Left cardiac atrium (tissue), 4 donors: ENCODE data around the gene DCBLD2. TPM values are rescaled to one million over a fixed set of nuclear protein-coding genes. Genes with fewer than 3 reads are reported as not detected.
"Not testable (repeated sequence)": the region's sequence is repeated elsewhere in the genome, so short reads cannot be mapped to it uniquely, and the experiment has no call there.

Source experiments
- ATAC-seq, 2 donors: fragments of 200-7000 bp; cut with Tn5 transposase; one replicate each; pipeline ENCODE4 v1.9.1; 2020; ENCODE audit warnings: mild to moderate bottlenecking in 2 of 2, moderate library complexity in 2 of 2
- DNase-seq: peaks from one replicate; pipeline ENCODE4 v3.0.0-alpha.2; 2020
- intact Hi-C, 2 donors: fragments of 100-400 bp; cut with DNase I; formaldehyde crosslinking; loops; one replicate each; pipeline versions ENCODE4 v1.14.1 to v1.15.1; 2022 to 2023
- total RNA-seq, 2 donors: library from RNA; stranded (reverse); fragmentation: NEBNext Ultra II Directional; extraction: Animal tissue kit (Norgen Biotek cat#: 25700); gene quantifications; one replicate each; pipeline ENCODE4 v1.2.1, GENCODE V29; 2021
- donor health status: DM: no; HTN: yes; CAD: no.
- donor health status: DM: no; HTN: yes; CAD: no; lungs with severe emphysema.
- donor health status: DM: yes; HTN: yes; CAD: no.
- donor health status: Dilated cardiomyopathy.

Gene DCBLD2
- total RNA-seq, 2 donors from 2014 or later, result 35.7 to 38.2 TPM

DNA sequence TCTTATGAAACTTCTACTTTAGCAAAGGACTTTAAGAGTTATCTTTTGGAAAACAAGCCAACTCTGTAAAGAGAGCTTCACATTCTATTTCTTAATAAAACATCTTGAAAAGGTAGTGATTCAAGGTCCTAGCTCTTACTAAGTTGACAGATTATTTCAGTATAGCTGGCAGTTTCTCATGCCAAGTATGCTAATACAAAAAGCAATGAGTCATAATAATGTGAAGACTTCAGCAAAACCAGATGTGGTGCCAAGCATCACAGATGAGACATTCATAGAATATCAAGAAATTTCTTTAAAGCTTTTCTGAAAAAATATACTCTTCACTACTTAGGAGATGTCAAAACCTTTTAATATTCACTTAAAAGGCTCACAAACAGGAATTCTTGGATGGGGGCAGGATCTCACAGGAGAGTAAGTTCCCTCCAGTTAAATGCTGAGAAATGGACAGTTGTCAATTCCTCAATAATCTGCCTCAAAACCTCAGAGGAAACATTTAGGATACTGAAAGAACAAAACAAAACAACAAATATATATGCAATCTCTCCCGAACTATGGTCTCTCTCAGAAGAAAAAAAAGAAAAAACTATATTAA, 45.6 kb downstream of the DCBLD2 start:
- ATAC-seq (peak; percentile 47 to 96), DNase-seq (peak; percentile 27)
- intact Hi-C loops, result no loop called here

DNA sequence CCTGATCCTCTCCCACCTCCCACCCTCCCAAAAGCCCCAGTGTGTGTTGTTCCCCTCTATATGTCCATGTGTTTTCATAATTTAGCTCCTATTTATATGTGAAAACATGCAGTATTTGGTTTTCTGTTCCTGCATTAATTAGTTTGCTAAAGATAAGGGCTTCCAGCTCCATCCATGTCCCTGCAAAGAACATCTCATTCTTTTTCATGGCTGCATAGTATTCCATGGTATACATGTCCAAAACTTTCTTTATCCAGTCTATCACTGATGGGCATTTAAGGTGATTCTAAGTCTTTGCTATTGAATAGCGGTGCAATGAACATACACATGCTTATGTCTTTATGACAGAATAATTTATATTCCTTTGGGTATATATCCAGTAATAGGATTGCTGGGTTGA, 53.4 kb downstream of the DCBLD2 start:
- ATAC-seq, result no peak
- DNase-seq, result no peak
- intact Hi-C loops, result no loop called here

DNA sequence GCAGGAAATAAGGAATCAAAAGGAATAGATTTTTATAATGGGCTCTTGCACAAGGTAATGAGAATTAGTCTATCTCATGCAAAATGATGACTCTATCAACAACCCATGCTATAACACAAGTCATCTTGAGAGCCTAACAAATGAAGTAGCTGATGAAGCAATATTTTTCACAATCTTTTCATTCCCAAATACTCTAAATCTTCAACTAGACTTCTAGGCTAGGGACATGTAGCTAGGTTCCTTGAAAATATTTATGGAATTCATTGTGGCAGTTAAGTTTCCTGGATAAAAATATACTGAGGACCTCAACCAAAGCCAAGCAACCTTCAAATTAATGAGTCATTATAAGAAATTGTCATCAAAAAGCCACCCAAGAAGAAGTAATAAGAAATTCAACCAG, 55.4 kb downstream of the DCBLD2 start:
- intact Hi-C loops, result no loop called here

DNA sequence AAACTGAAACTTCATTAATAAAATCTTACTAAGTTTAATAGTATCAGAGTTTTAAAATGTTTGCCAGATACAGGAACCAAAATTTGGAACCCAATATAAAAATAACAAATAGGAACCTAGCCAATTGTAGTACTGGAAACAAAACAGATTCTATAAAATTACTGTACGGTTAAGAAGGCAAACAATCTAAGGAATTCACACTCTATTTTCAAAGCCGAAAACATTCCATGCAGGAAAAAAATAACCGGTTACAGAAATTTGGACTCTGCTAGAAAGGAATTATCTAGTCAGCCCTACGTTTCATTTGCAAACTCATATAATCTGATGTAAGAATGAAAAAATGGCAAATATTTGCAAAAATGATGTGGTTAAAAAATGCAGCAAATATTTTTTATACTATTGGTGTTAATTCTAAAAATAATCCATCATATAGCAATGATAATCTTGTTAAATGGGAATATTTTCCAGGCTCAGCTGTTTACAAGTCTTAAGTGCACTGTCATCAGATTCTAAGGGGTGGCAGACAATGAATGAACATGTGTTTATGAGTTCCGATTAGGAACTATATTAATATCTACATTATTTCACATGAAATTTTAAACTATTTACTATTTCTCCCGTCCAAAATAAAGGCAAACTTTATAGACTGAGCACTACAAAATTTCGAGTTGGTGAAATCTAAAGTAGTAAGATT, 58.1 kb downstream of the DCBLD2 start:
- ATAC-seq, result no peak
- DNase-seq, result no peak
- intact Hi-C loops, result no loop called here

More for the DNA sequence above, 55.4 kb downstream of the DCBLD2 start:
- DNase-seq (no peak), ATAC-seq (no peak)

DNA sequence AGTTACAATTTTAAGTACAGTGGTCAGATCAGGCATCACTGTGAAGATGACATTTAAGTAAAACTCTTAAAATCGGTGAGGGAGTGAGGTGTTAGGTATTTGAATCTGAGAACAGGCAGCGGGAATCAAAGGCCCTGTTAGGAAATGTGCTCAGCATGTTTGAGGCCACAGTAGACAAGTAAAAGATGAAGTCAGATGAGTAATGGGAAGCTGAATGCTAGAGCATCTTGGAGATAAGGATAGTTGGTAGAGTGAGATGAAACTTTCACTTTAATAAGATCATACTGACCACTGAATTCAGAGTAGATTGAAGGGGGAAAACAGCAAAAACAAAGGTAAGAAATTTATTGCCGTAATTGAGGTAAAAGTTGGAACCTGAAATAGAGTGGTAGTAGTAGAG, 61.6 kb downstream of the DCBLD2 start:
- intact Hi-C loops, result no loop called here
- no peak for DNase-seq
- no peak for ATAC-seq

DNA sequence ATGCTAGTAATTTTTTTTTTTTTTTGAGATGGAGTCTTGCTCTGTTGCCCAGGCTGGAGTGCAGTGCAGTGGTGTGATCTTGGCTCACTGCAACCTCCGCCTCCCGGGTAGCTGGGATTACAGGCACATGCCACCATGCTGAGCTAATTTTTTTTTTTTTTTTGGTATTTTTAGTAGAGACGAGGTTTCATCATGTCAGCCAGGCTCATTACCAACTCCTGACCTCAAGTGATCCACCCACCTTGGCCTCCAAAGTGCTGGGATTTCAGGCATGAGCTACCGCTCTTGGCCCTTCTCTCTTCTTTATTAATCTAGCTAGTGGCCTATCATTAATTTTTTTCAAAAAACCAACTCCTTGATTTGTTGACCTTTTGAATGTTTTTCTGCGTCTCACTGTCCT, 70.4 kb downstream of the DCBLD2 start:
- ATAC-seq, intact Hi-C loops, DNase-seq: not testable (repeated sequence)

DNA sequence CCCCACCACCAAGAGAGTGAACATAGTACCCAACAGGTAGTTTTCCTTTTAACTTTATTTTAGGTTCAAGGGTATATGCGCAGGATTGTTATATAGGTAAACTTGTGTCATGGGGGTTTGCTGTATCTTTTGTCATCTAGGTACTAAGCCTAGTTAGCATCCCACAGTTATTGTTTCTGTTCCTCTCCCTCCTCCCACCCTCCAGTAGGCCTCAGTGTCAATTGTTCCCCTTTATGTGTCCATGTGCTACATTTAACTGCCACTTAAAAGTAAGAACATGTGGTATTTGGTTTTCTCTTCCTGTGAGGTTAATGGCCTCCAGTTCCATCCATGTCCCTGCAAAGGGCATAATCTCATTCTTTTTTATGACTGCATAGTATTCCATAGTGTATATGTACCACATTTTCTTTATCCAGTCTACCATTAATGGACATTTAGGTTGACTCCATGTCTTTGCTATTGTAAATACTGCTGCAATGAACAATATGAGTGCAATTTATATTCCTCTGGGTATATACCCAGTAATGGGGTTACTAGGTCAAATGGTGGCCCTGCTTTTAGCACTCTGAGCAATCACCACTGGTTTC, 72.2 kb downstream of the DCBLD2 start:
- no peak for DNase-seq
- no peak for ATAC-seq
- intact Hi-C loops, result loop anchor here in 1 of 2 donors (10.0 kb wide), 1 partner anchor 925 kb away; no protein-coding TSS in a partner anchor

DNA sequence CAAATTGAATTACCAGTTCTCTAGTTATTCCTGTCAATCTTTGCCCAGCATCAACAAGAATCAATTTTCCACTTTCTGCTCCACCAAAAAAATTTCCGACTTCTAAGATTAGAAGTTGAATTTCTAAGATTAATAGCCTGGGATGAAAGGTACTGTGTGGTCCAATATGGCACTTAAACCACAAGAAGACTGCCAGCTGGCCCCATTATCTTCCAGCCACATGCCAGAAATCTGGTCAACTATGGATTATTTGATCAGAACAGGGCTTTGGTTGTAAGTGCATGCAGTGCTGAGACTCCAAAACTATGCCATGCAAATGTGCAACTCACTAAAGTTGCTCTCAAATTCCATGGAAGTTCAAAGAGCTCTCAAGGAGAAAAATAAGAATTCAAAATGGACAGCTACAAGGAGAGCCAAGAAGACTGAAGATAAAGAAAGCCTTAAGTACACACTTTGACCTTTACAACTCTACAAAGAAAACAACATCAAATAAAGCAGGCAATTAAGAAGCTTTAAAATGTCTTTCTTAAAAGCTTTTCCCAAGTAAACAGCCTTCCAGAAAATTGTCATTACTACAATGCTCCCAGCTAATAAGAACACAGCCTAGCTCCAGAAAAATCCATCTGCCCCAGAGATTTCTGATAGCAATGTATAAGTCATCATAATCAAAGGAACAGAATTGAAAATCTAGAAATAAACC, 74.1 kb downstream of the DCBLD2 start:
- ATAC-seq, result no peak
- intact Hi-C loops, result loop anchor here in 1 of 2 donors (10.0 kb wide), 1 partner anchor 927 kb away; no protein-coding TSS in a partner anchor
- DNase-seq, result no peak

DNA sequence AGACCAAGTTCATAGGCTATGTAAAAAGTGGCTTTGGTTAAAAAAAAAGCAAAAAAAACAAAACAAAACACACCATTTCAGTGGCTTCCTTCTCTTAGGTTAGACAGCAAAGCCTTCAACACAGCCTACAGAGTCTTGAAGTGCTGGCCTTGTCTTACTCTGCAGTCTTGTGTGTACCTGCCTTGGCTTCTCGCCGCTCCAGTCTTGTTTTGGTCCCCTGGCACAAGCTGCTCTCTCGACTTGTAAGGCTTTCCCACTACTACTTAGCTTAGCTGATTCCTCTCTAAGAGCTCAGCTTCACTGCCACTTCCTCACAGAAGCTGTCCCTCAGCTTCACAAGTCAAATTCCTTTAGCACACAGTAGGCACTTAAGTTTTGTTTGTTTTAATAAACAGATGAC, 75.4 kb downstream of the DCBLD2 start:
- intact Hi-C loops, result loop anchor here in 1 of 2 donors (10.0 kb wide), 1 partner anchor 929 kb away; no protein-coding TSS in a partner anchor
- ATAC-seq (no peak), DNase-seq (no peak)

DNA sequence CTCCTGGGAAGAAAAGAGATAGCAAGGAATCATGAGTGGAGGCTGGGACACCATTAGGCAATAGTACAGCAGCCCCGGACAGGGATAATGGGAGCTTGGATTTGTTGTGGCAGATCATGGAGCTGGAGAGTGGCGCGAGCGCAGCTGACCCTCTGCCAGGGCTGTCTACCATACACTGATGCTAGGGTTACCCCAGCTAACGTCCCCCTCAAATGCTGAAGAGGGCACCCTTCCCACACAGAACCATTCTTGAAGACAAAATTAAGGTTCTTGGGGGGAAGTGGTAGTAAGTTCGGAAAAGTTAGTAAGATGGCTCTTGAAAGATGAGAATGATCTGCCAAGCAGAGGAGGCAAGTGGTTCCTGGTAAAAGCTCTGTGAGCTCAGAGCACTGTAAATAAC, 77.2 kb downstream of the DCBLD2 start:
- DNase-seq (no peak), ATAC-seq (no peak)
- intact Hi-C loops, result loop anchor here in 1 of 2 donors (10.0 kb wide), 1 partner anchor 931 kb away; no protein-coding TSS in a partner anchor

DNA sequence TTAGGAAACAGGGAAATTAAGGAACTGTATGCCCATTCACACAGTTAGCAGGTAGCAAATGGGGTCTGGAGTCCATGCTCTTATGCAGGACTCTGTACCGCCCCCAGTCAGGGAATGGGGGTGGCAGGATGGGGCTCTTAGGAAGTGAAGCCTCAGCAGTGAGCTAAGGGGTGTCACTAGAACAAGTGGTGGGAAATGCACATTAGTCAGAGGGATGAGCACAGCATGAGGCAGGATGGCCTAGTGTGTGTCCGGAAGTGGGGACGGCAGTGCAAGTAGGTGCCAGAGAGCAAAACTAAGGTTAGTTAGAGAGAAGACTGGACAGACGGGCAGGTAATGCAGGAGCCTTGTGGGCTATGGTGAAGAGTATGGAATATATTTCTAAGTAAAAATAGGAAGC, 77.7 kb downstream of the DCBLD2 start:
- ATAC-seq, result peak in 1 of 2 donors; percentile 17
- intact Hi-C loops, result loop anchor here in 1 of 2 donors (10.0 kb wide), 1 partner anchor 931 kb away; no protein-coding TSS in a partner anchor
- DNase-seq, result no peak

DNA sequence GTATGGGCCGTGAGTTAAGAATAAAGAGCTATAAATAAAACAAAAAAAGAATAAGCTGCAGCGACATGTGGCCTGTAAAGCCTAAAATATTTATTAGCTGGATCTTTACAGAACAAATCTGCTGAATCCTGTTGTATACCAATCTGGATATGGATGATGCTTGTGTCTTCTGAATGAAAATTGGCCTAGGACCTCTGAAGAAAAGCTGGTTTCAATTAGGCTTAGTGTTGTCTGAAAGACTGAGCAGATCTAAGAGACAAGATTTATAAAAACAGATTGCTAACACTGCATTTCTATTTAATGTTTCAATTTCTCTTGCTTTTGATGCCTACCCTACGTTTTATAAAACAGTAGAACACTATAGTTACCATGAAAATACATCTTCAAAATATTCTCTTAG, 80.4 kb downstream of the DCBLD2 start:
- intact Hi-C loops, result loop anchor here in 1 of 2 donors (10.0 kb wide), 1 partner anchor 934 kb away; no protein-coding TSS in a partner anchor
- no peak for DNase-seq
- ATAC-seq, result no peak

DNA sequence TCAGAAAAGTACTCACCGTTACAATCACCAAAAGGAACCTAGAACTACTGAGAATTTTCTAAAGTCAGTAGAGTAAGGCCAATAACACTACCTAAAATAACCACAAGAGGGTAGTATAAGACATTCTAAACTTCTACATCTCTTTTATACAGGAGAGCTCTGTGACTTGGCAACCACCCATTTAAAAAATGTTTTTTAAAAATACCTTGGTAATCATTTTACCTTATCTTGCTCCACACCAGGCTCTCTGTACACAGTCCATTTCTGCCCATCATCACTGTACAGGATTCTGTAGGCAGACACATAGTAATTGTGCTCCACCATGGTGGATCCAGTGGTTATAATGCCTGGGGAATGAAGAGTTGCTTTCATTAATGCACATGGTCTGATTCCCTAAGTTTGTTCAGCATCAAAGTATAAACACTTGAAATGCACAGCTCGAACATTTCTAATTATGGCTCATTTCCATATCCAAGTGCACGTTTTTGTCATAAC, 83.9 kb downstream of the DCBLD2 start:
- intact Hi-C loops, result loop anchor here (2.0 kb wide), 1 partner anchor 177 kb away; no protein-coding TSS in a partner anchor
- DNase-seq, result no peak
- ATAC-seq, result peak; percentile 74 to 83

DNA sequence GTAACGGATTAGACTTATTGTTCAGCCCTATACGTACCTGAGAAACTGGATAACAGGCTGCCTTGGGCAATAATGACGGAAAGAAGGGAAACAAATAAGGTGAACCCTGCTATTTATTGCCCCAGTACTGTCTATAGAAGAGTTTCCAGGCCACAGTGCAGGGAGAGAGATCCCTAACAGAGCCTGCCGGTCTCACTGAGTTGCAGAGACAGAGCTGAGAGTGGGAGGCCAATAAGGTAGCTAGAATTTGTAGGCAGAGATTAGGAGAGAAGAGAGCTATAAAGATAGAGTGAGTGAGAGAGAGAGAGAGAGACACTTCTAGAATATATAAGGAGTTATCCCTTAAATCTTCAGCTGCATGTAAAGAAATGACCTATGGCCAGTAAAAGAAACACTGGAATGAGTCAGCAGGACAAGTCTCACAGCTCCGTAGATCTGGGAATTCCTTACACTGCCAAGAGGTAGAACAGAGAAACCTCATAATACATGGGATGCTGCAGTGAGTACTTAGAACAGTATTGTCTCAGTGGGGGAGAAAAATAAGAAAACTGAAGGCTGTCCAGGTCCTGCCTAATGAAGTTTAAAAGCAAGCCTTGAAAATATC, 86.6 kb downstream of the DCBLD2 start:
- no peak for ATAC-seq
- intact Hi-C loops, result loop anchor here in 1 of 2 donors (5.0 kb wide), 1 partner anchor 213 kb away; no protein-coding TSS in a partner anchor
- no peak for DNase-seq

DNA sequence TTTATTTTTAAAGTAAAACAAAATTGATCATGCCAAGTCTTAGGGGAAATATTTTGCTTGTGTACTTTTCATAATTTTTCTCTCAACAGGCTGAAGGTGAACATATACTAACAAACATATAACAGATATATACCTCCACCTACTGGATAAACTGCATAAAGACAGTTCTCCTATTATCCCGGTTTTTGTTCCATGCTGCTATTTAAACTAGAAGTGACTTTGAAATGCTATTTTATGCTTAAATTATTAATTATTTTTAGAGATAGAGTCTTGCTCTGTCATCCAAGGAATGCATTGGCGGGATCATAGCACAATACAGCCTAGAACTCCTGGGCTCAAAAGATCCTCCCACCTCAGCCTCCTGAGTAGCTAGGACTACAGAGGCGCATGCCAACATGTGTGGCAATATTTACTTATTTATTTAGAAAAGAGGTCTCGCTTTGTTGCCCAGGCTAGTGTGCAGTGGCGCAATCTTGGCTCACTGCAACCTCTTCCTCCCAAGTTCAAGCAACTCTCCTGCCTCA, 88.6 kb downstream of the DCBLD2 start:
- DNase-seq, result no peak
- intact Hi-C loops, result loop anchor here (2.0 to 5.0 kb wide), 2 partner anchors 210 to 211 kb away; no protein-coding TSS in a partner anchor
- ATAC-seq, result peak; percentile 46 to 73

DNA sequence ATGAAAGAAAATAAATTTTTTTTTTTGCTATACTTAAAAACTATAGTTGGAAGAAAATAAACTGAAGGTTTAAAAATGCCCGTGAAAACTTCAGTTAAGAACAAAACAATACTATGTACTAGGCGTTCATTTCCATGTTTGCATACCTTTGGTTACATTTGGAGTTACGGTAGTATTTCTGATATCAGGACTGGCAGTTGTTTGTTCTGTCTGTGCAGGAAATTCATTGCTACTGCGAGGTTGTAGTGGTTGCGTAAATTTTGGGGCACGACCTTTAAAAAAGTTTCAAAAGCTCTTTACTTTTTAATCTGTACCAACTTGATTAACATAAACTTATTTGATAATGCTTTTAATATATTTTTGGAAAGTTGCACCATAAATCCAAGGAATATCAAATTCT, 90.4 kb downstream of the DCBLD2 start:
- intact Hi-C loops, result loop anchor here in 1 of 2 donors (5.0 kb wide), 1 partner anchor 209 kb away; no protein-coding TSS in a partner anchor
- DNase-seq, result no peak
- no peak for ATAC-seq

DNA sequence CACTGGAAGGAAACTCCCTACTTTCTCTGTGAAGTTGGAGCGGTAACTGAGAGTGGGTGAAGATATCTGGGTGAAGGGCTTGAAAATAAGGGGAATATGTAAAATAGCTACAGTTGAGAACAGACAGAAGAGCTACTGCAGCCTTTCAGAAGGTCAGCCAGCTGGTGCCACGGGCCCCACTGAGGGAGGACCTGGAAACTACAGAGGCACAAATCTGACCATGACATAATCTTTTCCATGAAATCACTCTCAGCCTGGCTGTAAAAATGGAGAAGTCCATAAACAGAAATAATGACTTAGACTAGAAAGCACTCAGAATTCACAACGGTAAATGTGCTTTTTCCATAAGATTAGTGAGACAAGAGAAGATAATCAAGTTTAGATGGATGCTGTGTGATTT, 91.9 kb downstream of the DCBLD2 start:
- intact Hi-C loops, result no loop called here
- ATAC-seq, result peak; percentile 42 to 71
- peak; percentile 45 for DNase-seq

DNA sequence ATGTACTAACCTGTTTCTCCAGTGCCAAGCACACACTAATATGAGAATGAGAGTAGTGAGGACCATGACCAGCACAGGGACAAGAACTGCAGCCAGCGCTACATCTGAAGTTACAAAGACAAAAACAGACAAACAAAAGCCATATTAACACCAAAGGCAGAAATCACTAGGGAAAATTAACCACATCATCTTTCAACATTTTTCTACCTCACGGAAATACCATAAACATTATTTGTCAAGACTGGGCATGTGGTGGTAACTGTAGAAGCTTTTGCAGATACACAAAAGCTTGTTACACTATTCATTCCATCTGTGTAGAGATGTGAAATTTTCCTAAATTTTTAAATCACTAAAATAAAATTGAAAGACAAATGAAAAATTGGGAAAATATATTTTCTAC, 93.4 kb downstream of the DCBLD2 start:
- ATAC-seq, result no peak
- DNase-seq, result no peak
- intact Hi-C loops, result no loop called here
